GM18526 (cell line): ENCODE measurements around the gene INSM2.

Source experiments
- POLR2A ChIP-seq: IDR thresholded peaks from 3 replicates; pipeline ENCODE4 v1.6.1; 2011; ENCODE audit not compliant: insufficient read length; ENCODE audit errors: extremely low read depth

The INSM2 gene, protein sequence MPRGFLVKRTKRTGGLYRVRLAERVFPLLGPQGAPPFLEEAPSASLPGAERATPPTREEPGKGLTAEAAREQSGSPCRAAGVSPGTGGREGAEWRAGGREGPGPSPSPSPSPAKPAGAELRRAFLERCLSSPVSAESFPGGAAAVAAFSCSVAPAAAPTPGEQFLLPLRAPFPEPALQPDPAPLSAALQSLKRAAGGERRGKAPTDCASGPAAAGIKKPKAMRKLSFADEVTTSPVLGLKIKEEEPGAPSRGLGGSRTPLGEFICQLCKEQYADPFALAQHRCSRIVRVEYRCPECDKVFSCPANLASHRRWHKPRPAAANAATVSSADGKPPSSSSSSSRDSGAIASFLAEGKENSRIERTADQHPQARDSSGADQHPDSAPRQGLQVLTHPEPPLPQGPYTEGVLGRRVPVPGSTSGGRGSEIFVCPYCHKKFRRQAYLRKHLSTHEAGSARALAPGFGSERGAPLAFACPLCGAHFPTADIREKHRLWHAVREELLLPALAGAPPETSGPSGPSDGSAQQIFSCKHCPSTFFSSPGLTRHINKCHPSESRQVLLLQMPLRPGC

DNA sequence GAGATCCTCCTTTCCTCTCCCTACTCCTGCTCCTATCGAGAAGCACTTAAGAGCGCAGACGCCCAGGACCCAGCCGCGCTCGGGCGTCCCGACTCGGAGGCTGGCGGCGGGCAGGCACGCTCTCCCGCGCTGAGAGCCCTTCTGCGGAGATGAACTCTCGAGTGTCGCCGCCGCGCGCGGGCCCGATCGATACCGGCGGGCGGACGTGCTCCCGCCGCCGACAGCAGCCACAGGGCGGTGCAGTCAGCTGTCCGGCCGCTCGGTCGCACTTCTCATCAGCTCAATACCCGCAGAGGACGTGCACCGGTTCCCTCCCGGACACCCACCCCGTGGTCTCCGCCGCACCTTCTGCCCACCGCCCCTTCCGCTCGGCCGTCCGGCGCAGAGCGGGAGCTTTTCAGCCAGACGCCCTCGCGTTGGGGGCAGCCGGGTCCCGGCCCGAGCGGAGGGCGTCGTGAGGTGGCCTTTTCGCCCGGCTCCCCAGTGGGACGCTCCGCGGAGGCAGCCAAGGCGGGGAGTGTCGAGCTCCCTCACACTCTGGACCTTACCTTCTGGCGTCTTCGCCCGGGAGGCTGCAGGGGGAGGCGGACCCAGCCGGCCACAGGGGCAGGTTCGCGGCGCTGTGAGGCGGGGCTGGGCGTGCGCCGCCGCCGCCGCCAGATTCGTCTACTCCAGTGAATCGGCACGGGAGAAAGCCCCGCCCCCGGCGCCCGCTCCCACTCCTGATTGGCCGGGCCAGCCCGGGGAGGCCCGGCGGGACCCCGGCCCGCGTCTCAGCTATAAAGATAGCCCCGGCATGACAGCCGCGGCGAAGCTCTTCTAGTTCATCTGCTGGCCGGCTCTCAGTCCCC, at the start of gene INSM2:
TSS of gene INSM2 (plus strand) at position 808 of the 851 bp plus-strand sequence. CDS start 89 bp downstream, outside the sequence.
- no peak for TF ChIP-seq POLR2A

DNA sequence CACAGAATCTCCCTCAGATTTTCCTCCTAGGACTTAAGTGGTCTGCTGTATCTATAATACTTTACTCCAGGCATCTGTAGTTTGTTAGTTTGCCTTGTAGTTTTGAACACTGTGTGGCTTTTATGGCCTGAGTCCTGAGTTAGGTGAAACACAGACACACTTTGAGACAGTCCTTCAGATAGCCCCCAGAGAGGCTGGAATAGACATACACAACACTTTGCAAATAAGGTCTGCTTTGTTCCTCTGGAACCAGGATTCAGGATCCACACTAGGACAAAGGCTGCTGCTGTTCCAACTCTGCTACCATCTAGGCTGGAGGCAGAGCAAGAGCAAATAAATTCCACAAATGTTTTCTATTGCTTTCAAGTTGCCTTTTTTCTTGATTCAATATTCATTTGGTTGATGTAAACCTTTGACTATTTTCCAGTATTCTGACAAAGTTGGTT, 41.4 kb upstream of the INSM2 start:
- no peak for TF ChIP-seq POLR2A

DNA sequence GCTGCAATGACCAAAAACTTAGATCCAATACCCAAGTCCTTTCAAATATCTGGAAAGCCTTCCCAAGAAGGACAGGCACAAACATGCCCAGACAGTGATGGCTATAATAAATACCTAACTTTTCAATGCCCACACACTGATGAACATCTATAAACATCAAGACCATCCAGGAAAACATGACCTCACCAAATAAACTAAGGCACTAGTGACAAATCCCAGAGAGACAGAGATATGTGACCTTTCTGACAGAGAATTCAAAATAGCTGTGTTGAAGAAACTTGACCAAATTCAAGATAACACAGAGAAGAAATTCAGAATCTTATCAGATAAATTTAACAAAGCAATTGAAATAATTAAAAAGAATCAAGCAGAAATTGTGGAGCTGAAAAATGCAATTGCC, 38.7 kb upstream of the INSM2 start:
- no peak for TF ChIP-seq POLR2A

DNA sequence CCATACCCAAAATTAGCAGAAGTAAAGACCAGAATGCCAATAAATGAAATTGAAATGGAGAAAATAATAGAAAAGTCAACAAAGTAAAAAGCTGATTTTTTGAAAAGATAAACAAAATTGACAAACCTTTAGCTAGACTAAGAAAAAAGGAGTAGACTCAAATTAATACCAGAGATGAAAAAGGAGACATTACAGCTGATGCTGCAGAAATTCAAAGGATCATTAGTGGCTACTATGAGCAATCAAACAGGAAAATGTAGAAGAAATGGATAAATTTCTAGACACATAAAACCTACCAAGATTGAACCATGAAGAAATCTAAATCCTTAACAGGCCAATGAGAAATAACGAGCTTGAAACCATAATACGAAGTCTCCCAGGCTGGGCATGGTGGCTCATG, 34.8 kb upstream of the INSM2 start:
- no peak for TF ChIP-seq POLR2A

DNA sequence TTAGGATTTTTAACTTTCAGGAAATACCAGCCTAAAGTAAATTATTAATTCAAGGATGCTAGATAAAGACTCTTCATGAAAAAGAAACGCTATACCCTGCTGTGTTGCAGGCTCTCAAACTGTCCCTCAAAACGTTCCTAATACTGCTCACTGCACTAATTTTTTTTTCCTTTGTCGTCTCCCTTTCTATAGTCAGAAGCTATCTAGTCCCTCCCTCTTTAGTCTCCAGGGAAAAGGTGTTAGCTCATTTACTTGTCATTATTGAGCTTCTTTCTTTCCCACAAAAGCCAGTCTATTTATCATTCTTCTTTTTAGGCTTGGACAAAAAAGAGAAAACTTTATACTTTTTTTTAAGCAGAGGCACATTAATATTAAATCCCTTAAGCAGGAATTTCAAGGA, 30.3 kb upstream of the INSM2 start:
- no peak for TF ChIP-seq POLR2A

DNA sequence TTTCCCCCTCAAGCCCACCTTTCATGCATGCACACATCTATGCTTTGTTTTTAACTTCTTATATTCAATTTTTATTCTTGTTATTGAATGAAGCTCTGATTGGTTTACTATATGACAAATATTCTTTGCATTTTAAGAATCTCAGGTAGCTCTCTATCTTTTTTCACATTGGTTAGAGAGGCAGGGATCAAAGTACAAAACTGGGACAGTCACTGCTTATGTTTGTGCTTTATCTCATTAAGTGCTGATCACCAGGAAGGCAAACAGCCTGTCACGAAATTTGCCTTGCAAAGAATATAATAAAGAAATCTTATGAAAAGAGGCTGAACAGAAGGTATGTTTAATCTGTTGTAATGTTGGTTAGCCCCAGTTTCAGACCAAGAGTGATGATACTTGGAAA, 29.7 kb upstream of the INSM2 start:
- no peak for TF ChIP-seq POLR2A

DNA sequence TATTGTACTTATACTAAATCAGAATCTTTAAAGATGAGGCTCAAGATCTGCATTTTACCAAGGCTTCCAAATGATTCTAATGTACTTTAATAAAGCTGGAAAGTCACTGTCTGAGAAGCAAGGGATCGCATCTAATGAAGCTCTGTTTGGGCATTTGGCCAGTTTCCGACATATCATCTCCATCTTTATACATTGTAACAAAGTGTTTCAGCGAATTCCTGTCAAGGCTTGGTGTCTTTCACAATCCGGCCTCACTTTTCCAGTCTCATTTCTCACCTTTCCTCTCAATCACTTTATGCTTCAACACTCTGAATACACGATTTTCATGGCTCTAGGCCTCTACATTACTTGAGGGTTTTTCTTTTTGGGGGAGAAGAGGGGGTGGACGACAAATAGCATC, 27.5 kb upstream of the INSM2 start:
- no peak for TF ChIP-seq POLR2A

DNA sequence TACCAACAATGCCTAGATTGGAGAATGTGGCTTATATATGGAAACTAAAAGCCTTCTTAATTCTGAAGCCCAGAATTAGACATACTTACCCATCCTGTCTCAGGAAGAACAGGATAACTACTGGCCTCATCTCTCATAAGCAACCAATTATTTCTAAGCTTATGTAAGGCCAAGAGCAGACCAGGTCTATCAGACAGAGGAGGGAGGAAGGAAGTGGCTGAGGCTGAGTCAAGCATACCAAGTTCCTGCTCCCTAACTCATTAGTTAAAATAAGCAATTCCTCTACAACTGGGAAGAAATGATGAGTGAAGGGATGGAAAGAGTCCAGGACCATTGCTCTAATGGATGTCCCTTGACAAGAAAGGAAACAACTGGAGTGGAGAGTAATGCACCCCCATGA, 27.0 kb upstream of the INSM2 start:
- no peak for TF ChIP-seq POLR2A

DNA sequence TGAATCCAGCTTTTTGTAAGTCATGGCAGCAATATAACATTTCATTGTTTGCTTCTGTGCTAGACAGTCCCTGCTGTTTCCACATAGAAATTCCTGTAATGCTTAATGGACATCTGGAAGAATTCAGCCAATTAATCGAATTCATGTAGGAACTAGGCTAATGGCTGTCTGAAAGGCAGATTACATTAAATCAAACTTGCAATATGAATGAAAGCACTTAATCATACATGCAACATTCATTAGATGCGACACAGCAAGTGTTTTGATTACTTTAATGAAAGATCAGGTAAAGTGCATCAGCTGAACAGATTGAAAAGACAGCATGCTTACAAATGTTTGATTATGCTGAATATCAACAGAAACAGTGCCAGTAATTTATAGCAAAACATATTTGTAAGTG, 24.1 kb upstream of the INSM2 start:
- no peak for TF ChIP-seq POLR2A

DNA sequence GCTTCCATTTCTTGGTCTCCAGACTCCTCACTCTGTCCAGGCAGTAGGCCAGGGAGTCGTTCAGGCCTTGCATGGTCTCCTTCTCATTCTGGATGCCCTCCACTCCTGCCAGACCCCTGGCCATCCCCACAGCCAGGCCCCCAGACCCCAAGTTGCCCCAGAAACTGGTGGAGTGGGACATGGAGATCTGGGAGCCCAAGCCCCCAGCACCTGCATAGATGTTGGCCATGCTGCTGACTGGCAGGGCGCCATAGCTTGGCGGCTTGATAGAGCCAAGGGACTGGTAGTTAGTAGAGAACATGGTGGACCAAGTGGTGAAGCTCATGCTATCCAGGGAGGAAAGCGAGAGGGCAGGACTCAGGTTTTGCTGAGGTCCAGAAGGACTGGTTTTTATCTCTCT, 21.2 kb upstream of the INSM2 start:
- TF ChIP-seq POLR2A = no peak

DNA sequence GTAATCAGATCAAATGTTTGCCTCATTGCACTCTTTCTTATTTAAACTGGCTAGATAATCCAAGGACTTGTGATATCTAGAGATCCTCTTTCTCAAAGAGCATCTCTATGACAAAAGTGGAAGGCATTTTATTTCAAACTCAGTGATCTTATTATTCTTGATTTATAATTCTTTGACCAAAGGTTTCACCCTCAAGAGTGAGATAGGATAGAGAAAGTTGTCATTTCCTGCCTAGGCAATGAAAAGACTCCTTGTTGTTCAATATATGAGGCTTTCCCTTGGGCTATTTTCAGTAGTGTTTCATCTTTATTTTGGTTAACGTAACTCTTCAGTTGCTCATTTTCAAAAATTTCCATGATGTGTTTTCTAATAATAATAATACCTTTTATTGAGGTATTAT, 18.0 kb upstream of the INSM2 start:
- no peak for TF ChIP-seq POLR2A

DNA sequence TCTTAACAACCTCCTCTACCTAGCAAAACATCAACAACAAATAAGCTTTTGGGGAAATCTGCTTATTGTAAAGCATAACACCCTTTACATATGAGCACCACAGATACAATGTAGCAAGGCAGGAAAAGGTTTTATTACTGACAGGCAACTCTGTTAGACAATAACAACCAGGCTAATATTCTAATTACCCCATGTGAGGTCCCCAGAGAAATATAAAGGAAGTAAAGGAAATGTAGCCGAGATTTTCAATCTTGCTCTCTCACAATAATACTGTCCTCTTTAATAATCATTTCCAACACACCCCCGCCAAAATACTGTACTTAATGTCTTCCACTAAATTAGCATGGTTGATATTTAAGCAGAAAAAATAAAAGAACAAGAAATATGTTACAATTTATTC, 14.0 kb upstream of the INSM2 start:
- no peak for TF ChIP-seq POLR2A

DNA sequence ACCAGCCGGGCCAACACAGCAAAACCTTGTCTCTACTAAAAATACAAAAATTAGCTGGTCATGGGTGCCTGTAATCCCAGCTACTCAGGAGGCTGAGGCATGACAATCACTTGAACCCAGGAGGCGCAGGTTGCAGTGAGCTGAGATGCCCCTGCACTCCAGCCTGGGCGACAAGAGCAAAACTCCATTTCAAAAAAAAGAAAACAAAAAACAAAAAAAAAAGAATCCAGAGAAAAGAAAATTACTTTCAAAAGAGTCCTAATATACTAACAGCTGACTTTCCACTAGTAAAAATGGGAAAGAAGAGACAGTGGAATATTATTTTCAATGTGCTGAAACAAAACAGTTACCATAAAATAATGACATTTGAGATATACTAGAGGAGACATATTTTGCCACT, 8.3 kb upstream of the INSM2 start:
- no peak for TF ChIP-seq POLR2A

DNA sequence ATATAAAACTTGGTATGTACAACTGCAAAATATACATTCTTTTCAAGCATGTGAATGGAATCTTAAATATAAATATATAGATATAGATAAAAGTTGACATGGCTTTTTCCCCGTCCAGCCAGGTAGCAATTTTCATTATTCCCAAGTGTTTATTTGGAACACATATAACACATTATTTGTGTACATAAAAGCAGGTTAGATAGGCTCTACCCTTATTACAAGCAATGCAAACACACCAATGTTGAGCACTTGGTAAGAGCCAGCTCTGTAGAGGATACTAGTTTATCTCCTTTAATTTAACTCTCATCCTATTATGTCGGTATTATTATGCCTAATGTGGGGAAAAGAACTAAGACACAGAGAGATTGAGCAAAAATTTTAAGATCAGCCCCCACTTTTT, 7.0 kb upstream of the INSM2 start:
- TF ChIP-seq POLR2A = no peak

DNA sequence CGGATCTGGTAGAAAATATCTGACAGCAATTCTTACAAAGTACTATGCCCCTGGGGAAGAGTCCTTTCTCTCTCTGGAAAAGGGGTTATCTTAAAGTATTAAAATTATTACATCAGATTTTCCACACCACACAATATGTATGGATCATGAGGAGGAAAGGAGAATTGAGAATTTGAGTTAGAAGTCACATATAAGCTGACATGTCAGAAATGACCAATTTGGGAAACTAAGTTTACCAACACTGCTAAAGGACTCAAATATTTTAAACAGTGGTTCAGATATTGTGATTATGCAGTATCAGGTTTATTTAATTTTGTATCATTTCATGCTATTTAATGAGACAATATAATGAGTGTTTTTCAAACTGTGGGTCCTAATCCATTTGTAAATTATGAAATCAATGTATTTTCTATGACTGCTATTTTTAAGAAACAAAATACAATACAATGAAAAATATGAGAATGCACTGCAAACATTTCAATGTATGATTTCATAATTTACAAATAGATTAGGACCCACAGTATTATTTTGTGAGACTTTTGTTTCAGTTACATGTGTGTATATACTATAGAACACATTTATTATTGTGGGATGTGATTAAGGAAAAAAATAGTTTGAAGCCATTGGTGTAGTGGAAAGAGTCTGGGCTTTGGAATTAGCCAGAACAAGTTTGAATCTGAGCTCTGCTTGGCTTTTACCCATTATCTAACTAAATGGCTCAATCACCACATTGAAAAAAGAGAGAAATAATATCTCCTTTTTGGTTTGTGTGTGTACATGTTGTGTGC, 1.8 kb upstream of the INSM2 start:
- TF ChIP-seq POLR2A = no peak

DNA sequence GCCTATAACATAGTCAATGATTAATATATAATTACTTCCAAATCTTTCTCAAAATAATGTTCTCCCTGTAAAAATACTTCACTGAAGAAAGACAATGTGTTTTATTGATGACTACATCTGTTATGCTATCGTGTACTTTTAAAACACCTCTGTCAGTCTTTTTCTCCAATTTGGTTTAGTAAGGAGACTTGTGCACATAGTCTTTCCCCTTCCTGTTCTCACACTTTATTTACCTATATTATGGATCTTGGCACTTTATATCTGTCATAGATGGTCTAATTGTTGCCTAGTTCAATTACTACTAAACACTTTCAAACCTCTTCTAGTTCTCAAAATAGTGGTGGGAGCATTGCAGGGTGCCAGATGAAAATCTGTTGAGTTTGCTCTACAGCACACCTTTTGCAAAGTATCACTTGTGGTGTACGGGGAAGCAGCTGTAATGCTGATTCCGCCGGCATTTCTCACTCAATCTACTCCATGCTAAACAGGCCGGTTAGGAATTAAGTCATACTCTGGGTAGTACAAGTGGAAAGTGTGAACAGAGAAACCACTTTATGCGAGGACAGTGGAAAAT, 1.1 kb upstream of the INSM2 start:
- no peak for TF ChIP-seq POLR2A
